HCT116 (cell line): Measurements from ENCODE around the gene CNNM3. TPM values are rescaled to one million over a fixed set of nuclear protein-coding genes. Genes with fewer than 3 reads are reported as not detected.

Source experiments
- ATAC-seq: fragments of 200-7000 bp; cut with Tn5 transposase; 2 replicates; pipeline ENCODE4 v1.9.1; 2020; ENCODE audit warnings: mild to moderate bottlenecking, moderate library complexity
- BruUV-seq: library from RNA; stranded (reverse); fragments of 400-500 nt; replicated peaks from 2 replicates; lab custom pipeline; 2021; lab: Mats Ljungman, UMichigan
- CTCF ChIA-PET: fragments of 300-600 bp; sonication (Branson Sonifier 250); formaldehyde crosslinking; loops from one replicate; lab custom pipeline; 2021; ENCODE audit warnings: antibody characterized with exemption; lab: Charles Lee
- POLR2A ChIA-PET: fragments of 300-600, 350-600 bp; sonication (Branson Sonifier 250); formaldehyde crosslinking; loops from one replicate; lab custom pipeline; 2021; ENCODE audit warnings: antibody characterized with exemption; lab: Charles Lee
- RAD21 ChIA-PET, 2 experiments: fragments of 300-600 bp; sonication (Branson Sonifier 250); formaldehyde crosslinking; loops; one replicate each; lab custom pipeline; 2023; ENCODE audit warnings: low total read pairs in 2 of 2; ENCODE audit not compliant: uncharacterized antibody in 2 of 2, unreplicated experiment in 2 of 2, low non-redundant PET in 1 of 2; lab: Charles Lee
- DNase-seq: peaks from one replicate; pipeline ENCODE4 v3.0.0-alpha.2; 2010; ENCODE audit warnings: low read depth, low spot score
- H2AFZ ChIP-seq: fragments of 200-600 bp; shearing (Covaris generic), sonication (generic); 2 replicates; pipeline ENCODE4 v1.6.1; 2017; ENCODE audit warnings: low read depth, mixed run types, mixed read lengths, antibody characterized with exemption, low read length; ENCODE audit not compliant: poor library complexity, severe bottlenecking
- H3K27ac ChIP-seq: 2 replicates; pipeline ENCODE4 v1.5.1; 2012; ENCODE audit warnings: low read depth, low read length
- H3K27me3 ChIP-seq: fragments of 200-600 bp; sonication (generic); 2 replicates; pipeline ENCODE4 v1.6.1; 2016; ENCODE audit warnings: mixed run types, low read length, mixed read lengths; ENCODE audit not compliant: insufficient read depth
- H3K36me3 ChIP-seq, 2 experiments: fragments of 200-500 bp in 1 of 2; fragments of 200-600 bp in 1 of 2; sonication (Bioruptor generic) in 1 of 2; sonication (generic) in 1 of 2; 2 replicates each; pipeline versions ENCODE4 v1.5.1 to v1.6.1; 2014 to 2016; ENCODE audit warnings: low read length in 2 of 2, inconsistent platforms in 1 of 2, mixed read lengths in 1 of 2, mixed run types in 1 of 2; ENCODE audit not compliant: insufficient read depth in 2 of 2, control insufficient read depth in 1 of 2
- H3K4me1 ChIP-seq, 2 experiments: fragments of 200-600 bp in 1 of 2; sonication (generic) in 1 of 2; 2 replicates each; pipeline versions ENCODE4 v1.5.1 to v1.6.1; 2012 to 2017; ENCODE audit warnings: low read length in 2 of 2, inconsistent platforms in 1 of 2, mild to moderate bottlenecking in 1 of 2, mixed read lengths in 1 of 2, mixed run types in 1 of 2, moderate library complexity in 1 of 2; ENCODE audit not compliant: insufficient read depth in 2 of 2, control insufficient read depth in 1 of 2
- H3K4me2 ChIP-seq: fragments of 200-600 bp; sonication (generic); 2 replicates; pipeline ENCODE4 v1.6.1; 2017; ENCODE audit warnings: mixed run types, low read length, mixed read lengths
- H3K4me3 ChIP-seq, 2 experiments: fragments of 200-600 bp in 1 of 2; sonication (generic) in 1 of 2; replicated peaks in 1 of 2; 2 replicates each; pipeline ENCODE4 v1.5.1; 2011 to 2016; ENCODE audit warnings: low read length in 2 of 2, control low read depth in 1 of 2, low read depth in 1 of 2, mild to moderate bottlenecking in 1 of 2, mixed read lengths in 1 of 2, mixed run types in 1 of 2
- H3K79me2 ChIP-seq: fragments of 200-600 bp; sonication (generic); 2 replicates; pipeline ENCODE4 v1.6.1; 2017; ENCODE audit warnings: mild to moderate bottlenecking, mixed run types, low read length, moderate library complexity, mixed read lengths; ENCODE audit not compliant: insufficient read depth
- H3K9ac ChIP-seq: fragments of 200-600 bp; sonication (generic); 2 replicates; pipeline ENCODE4 v1.6.1; 2016; ENCODE audit warnings: low read length, mixed read lengths
- H3K9me2 ChIP-seq: fragments of 200-600 bp; sonication (generic), shearing (Covaris generic); 2 replicates; pipeline ENCODE4 v1.6.1; 2017; ENCODE audit warnings: mixed run types, mild to moderate bottlenecking, moderate library complexity; ENCODE audit not compliant: insufficient read depth
- H3K9me3 ChIP-seq, 2 experiments: fragments of 200-500 bp in 1 of 2; fragments of 200-600 bp in 1 of 2; sonication (Bioruptor generic) in 1 of 2; sonication (generic) in 1 of 2; 2 replicates each; pipeline ENCODE4 v1.6.1; 2014 to 2017; ENCODE audit warnings: low read length in 2 of 2, mixed read lengths in 2 of 2, inconsistent platforms in 1 of 2, low read depth in 1 of 2, mild to moderate bottlenecking in 1 of 2, mixed run types in 1 of 2, moderate library complexity in 1 of 2; ENCODE audit not compliant: control insufficient read depth in 1 of 2, insufficient read depth in 1 of 2
- H4K20me1 ChIP-seq: fragments of 200-600 bp; sonication (generic), shearing (Covaris generic); 2 replicates; pipeline ENCODE4 v1.6.1; 2017; ENCODE audit warnings: mixed run types, mild to moderate bottlenecking, moderate library complexity; ENCODE audit not compliant: insufficient read depth
- CEBPB ChIP-seq: IDR thresholded peaks from 2 replicates; pipeline ENCODE4 v1.6.1; 2012; ENCODE audit warnings: low read depth
- EGR1 ChIP-seq: IDR thresholded peaks from 2 replicates; pipeline ENCODE4 v1.6.1; 2012; ENCODE audit warnings: low read depth
- EZH2 ChIP-seq: fragments of 200-600 bp; sonication (generic); IDR thresholded peaks from 2 replicates; pipeline ENCODE4 v1.6.1; 2017; ENCODE audit warnings: antibody characterized with exemption, mixed run types
- EZH2phosphoT487 ChIP-seq: fragments of 200-600 bp; IDR thresholded peaks from 2 replicates; pipeline ENCODE4 v1.6.1; 2018; ENCODE audit warnings: antibody characterized with exemption, borderline replicate concordance
- FOSL1 ChIP-seq: IDR thresholded peaks from 2 replicates; pipeline ENCODE4 v1.6.1; 2012; ENCODE audit warnings: low read depth
- JUND ChIP-seq: IDR thresholded peaks from 2 replicates; pipeline ENCODE4 v1.6.1; 2012
- MAX ChIP-seq: IDR thresholded peaks from 2 replicates; pipeline ENCODE4 v1.6.1; 2012
- POLR2A ChIP-seq: IDR thresholded peaks from 2 replicates; pipeline ENCODE4 v1.7.0; 2011; ENCODE audit warnings: borderline replicate concordance; ENCODE audit not compliant: insufficient read depth, insufficient read length; ENCODE audit errors: extremely low read depth
- RAD21 ChIP-seq: IDR thresholded peaks from 2 replicates; pipeline ENCODE4 v1.6.1; 2012; ENCODE audit warnings: low read depth, mild to moderate bottlenecking
- TCF7L2 ChIP-seq: IDR thresholded peaks from 2 replicates; pipeline ENCODE4 v1.7.0; 2011; ENCODE audit warnings: borderline replicate concordance, inconsistent platforms; ENCODE audit not compliant: insufficient read depth, insufficient read length; ENCODE audit errors: extremely low read depth
- ZFX ChIP-seq: fragments of 450-650 bp; IDR thresholded peaks from 2 replicates; pipeline ENCODE4 v1.6.1; 2017
- intact Hi-C: fragments of 100-400 bp; cut with micrococcal nuclease; formaldehyde crosslinking; loops from 2 replicates; pipeline ENCODE4 v1.10.0; 2022
- total RNA-seq: library from RNA; stranded (reverse); gene quantifications from one replicate; pipeline ENCODE4 v1.2.1, GENCODE V29; 2021; ENCODE audit not compliant: unreplicated experiment

Gene CNNM3
- total RNA-seq, 1 experiment from 2014 or later: 31.1 TPM

GRCh38 chr2:96817882-96818281, 1.8 kb downstream of the CNNM3 start (continued):
- TF ChIP-seq MAX (no peak), FOSL1 (no peak), TCF7L2 (no peak), EGR1 (no peak)
- TF ChIP-seq, all 23 proteins: peak for 0

GRCh38 chr2:96819128-96819875, 3.2 kb downstream of the CNNM3 start:
- no peak for DNase-seq
- H3K9ac ChIP-seq: no peak overlapping the region
- intact Hi-C loops: no loop called here
- H3K36me3 ChIP-seq: peaks cover 3 to 9% of the 10 kb centered on the region in 2 experiments; a peak in 2 of 4 replicates
- no TSS peak for BruUV-seq
- H3K4me2 ChIP-seq: no peak overlapping the region
- no peak overlapping the region for H2AFZ ChIP-seq
- CTCF ChIA-PET: no interaction called here
- H3K27ac ChIP-seq: no peak overlapping the region
- H3K4me1 ChIP-seq: peaks cover 11 to 21% of the 10 kb centered on the region in 2 experiments
- RAD21 ChIA-PET: no interaction called here
- H3K9me2 ChIP-seq: no peaks in the 10 kb centered on the region
- TF ChIP-seq EZH2 (no peak), RAD21 (no peak), POLR2A (no peak), ZFX (no peak), EZH2phosphoT487 (no peak), JUND (no peak), CEBPB (no peak)
- POLR2A ChIA-PET: no interaction called here
- no peaks in the 10 kb centered on the region for H3K9me3 ChIP-seq
- no peak overlapping the region for H3K4me3 ChIP-seq
- peaks cover 66% of the 10 kb centered on the region for H3K79me2 ChIP-seq
- ATAC-seq: no peak
- no peaks in the 10 kb centered on the region for H4K20me1 ChIP-seq
- no peaks in the 10 kb centered on the region for H3K27me3 ChIP-seq
